B cell (primary cell): ENCODE results near the gene BTBD8. TPM values are rescaled to one million over a fixed set of nuclear protein-coding genes. Genes with fewer than 3 reads are reported as not detected.

Source experiments
- ATAC-seq: fragments of 200-7000 bp; cut with Tn5 transposase; one replicate; pipeline ENCODE4 v1.10.0; 2021; ENCODE audit warnings: low read depth, mild to moderate bottlenecking, moderate number of reproducible peaks, moderate library complexity
- CTCF ChIA-PET: fragments of 350-600 bp; sonication (Branson Sonifier 250); formaldehyde crosslinking; loops from one replicate; lab custom pipeline; 2021; ENCODE audit warnings: antibody characterized with exemption, inconsistent platforms; lab: Charles Lee
- POLR2A ChIA-PET: fragments of 350-600 bp; sonication (Branson Sonifier 250); formaldehyde crosslinking; loops from one replicate; lab custom pipeline; 2021; ENCODE audit warnings: antibody characterized with exemption; lab: Charles Lee
- DNase-seq: peaks from one replicate; pipeline ENCODE4 v3.0.0; 2013
- H2AFZ ChIP-seq: 2 replicates; pipeline ENCODE4 v1.6.1; 2012; ENCODE audit warnings: mild to moderate bottlenecking, low read depth, low read length; ENCODE audit not compliant: insufficient read depth, poor library complexity, severe bottlenecking
- H3K27ac ChIP-seq, 2 donors: 1 replicate in 1 of 2; 2 replicates in 1 of 2; pipeline ENCODE4 v1.5.1; 2012 to 2013; ENCODE audit warnings: low read length in 2 of 2, mild to moderate bottlenecking in 2 of 2, moderate library complexity in 1 of 2
- H3K27me3 ChIP-seq, 4 experiments: fragments of 200-600 bp in 1 of 4; sonication (generic) in 1 of 4; replicated peaks in 1 of 4; 1 replicate in 2 of 4; 2 replicates in 2 of 4; pipeline versions ENCODE4 v1.6.1 to v1.7.0; 2013 to 2016; ENCODE audit warnings: low read length in 3 of 4, mild to moderate bottlenecking in 2 of 4, mixed read lengths in 1 of 4, moderate library complexity in 1 of 4; ENCODE audit not compliant: insufficient read depth in 4 of 4, control insufficient read depth in 3 of 4; ENCODE audit errors: control extremely low read depth in 1 of 4
- H3K36me3 ChIP-seq, 2 experiments: replicated peaks in 1 of 2; 1 replicate in 1 of 2; 2 replicates in 1 of 2; pipeline versions ENCODE4 v1.6.1 to v1.7.1; 2013; ENCODE audit warnings: low read length in 1 of 2; ENCODE audit not compliant: insufficient read depth in 2 of 2, control insufficient read depth in 1 of 2; ENCODE audit errors: control extremely low read depth in 1 of 2, extremely low read depth in 1 of 2
- H3K4me1 ChIP-seq, 2 donors: fragments of 200-600 bp in 1 of 2; sonication (generic) in 1 of 2; 1 replicate in 1 of 2; 2 replicates in 1 of 2; pipeline versions ENCODE4 v1.5.1 to v1.6.1; 2013 to 2017; ENCODE audit warnings: low read length in 2 of 2; ENCODE audit not compliant: control insufficient read depth in 2 of 2, insufficient read depth in 2 of 2
- H3K4me2 ChIP-seq: replicated peaks from 2 replicates; pipeline ENCODE3; 2012; ENCODE audit warnings: mild to moderate bottlenecking, low read depth, low read length; ENCODE audit not compliant: poor library complexity, severe bottlenecking
- H3K4me3 ChIP-seq, 5 experiments: fragments of 200-600 bp in 1 of 5; sonication (generic) in 1 of 5; 1 replicate in 3 of 5; 2 replicates in 2 of 5; pipeline versions ENCODE4 v1.5.1 to v1.7.0; 2011 to 2016; ENCODE audit warnings: low read length in 4 of 5, mild to moderate bottlenecking in 4 of 5, low read depth in 2 of 5, control low read depth in 1 of 5, moderate library complexity in 1 of 5; ENCODE audit not compliant: insufficient read depth in 1 of 5; ENCODE audit errors: control extremely low read depth in 1 of 5, extremely low read depth in 1 of 5
- H3K79me2 ChIP-seq: fragments of 200-600 bp; sonication (generic); one replicate; pipeline ENCODE4 v1.6.0; 2016; ENCODE audit warnings: low read length; ENCODE audit not compliant: control insufficient read depth, insufficient read depth
- H3K9ac ChIP-seq: fragments of 200-600 bp; sonication (generic); 2 replicates; pipeline ENCODE4 v1.6.1; 2017; ENCODE audit warnings: mild to moderate bottlenecking, low read length, moderate library complexity
- H3K9me3 ChIP-seq, 3 donors: one replicate each; pipeline versions ENCODE4 v1.6.1 to v1.7.1; 2013; ENCODE audit warnings: low read length in 2 of 3; ENCODE audit not compliant: control insufficient read depth in 2 of 3, insufficient read depth in 1 of 3; ENCODE audit errors: control extremely low read depth in 1 of 3
- H4K20me1 ChIP-seq: 2 replicates; pipeline ENCODE4 v1.6.0; 2012; ENCODE audit warnings: mild to moderate bottlenecking, low read length; ENCODE audit not compliant: insufficient read depth, control insufficient read depth, poor library complexity, severe bottlenecking
- H3K27ac Mint-ChIP-seq: one replicate; pipeline ENCODE4 v1.8.0; 2021; ENCODE audit warnings: mixed read lengths
- H3K27me3 Mint-ChIP-seq: one replicate; pipeline ENCODE4 v1.8.0; 2021; ENCODE audit warnings: mixed read lengths
- H3K4me1 Mint-ChIP-seq: one replicate; pipeline ENCODE4 v1.8.0; 2021; ENCODE audit warnings: mixed read lengths
- H3K4me3 Mint-ChIP-seq: one replicate; pipeline ENCODE4 v1.8.0; 2021; ENCODE audit warnings: mixed read lengths
- H3K9me3 Mint-ChIP-seq: one replicate; pipeline ENCODE4 v1.8.0; 2022; ENCODE audit warnings: mixed read lengths; ENCODE audit not compliant: insufficient read depth
- EZH2 ChIP-seq: IDR thresholded peaks from 2 replicates; pipeline ENCODE4 v1.6.1; 2012; ENCODE audit warnings: borderline replicate concordance, low read depth, mild to moderate bottlenecking, moderate library complexity, low read length; ENCODE audit not compliant: insufficient read depth, poor library complexity, severe bottlenecking
- WGBS: methylation state at CpG from one replicate; pipeline ENCODE4 v1.1.5; 2013; ENCODE audit warnings: missing lambda C conversion rate; ENCODE audit not compliant: insufficient coverage; 5-methylcytosine and 5-hydroxymethylcytosine counted together
- intact Hi-C: fragments of 100-400 bp; cut with micrococcal nuclease; formaldehyde crosslinking; loops from one replicate; pipeline ENCODE4 v1.10.0; 2022
- polyA plus RNA-seq: library from polyadenylated mRNA; depleted of rRNA; stranded (reverse); fragments of >200 nt; gene quantifications from 2 replicates; pipeline ENCODE4 v1.2.3, GENCODE V29; 2012
- total RNA-seq, 2 donors: library from RNA; stranded (reverse); fragments of 120-200 nt in 1 of 2; gene quantifications; 1 replicate in 1 of 2; 2 replicates in 1 of 2; pipeline versions ENCODE4 v1.2.3 to v1.2.4, GENCODE V29; 2013 to 2022
- TF ChIP-seq, protein P1 (sequence below): fragments of 200-600 bp; IDR thresholded peaks from one replicate; pipeline ENCODE4 v1.8.0; 2022; ENCODE audit warnings: antibody characterized with exemption, mild to moderate bottlenecking

The BTBD8 gene
- total and polyA plus RNA-seq, 2 donors (not counting 1 experiment from before 2014, with no cell fraction given): 0.46 to 1.9 TPM

DNA sequence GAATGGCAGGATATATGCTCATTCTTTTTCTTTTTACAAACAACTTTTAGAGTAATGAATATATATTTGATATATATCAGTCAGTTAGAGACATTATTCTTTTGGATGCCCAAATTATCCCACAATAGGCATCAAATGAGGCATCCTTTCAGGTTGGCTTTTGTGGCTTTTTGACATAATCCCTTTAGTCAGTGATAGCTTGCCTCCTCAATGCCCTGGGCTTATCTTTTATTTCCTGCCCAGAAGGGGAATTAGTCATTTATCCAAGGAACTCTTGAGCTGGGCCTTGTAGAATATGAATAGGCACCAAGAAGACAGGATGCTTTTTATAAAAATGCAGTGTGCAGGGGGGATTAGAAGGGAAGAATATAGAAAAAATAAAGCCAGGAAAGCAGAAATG lies 28.2 kb upstream of the BTBD8 start:
- POLR2A ChIA-PET: no interaction called here
- ATAC-seq (no peak), DNase-seq (no peak)
- Mint-ChIP-seq H3K27me3 (peaks cover 15% of the 10 kb centered on the region), H3K9me3 (no peaks in the 10 kb centered on the region), H3K4me3 (no peak overlapping the region), H3K27ac (no peak overlapping the region), H3K4me1 (no peaks in the 10 kb centered on the region)
- H2AFZ ChIP-seq: no peak overlapping the region
- peaks cover 0 to 5% (median 2%) of the 10 kb centered on the region in 4 experiments for H3K27me3 ChIP-seq
- no peak overlapping the region for H3K27ac ChIP-seq
- no peaks in the 10 kb centered on the region for H3K4me1 ChIP-seq
- no peak overlapping the region for H3K4me3 ChIP-seq
- no peaks in the 10 kb centered on the region for H4K20me1 ChIP-seq
- no peaks in the 10 kb centered on the region for H3K36me3 ChIP-seq
- intact Hi-C loops: no loop called here
- CTCF ChIA-PET: no interaction called here
- H3K79me2 ChIP-seq: no peaks in the 10 kb centered on the region
- H3K9me3 ChIP-seq: no peaks in the 10 kb centered on the region
- no peak for TF ChIP-seq EZH2
- TF ChIP-seq, protein P1, sequence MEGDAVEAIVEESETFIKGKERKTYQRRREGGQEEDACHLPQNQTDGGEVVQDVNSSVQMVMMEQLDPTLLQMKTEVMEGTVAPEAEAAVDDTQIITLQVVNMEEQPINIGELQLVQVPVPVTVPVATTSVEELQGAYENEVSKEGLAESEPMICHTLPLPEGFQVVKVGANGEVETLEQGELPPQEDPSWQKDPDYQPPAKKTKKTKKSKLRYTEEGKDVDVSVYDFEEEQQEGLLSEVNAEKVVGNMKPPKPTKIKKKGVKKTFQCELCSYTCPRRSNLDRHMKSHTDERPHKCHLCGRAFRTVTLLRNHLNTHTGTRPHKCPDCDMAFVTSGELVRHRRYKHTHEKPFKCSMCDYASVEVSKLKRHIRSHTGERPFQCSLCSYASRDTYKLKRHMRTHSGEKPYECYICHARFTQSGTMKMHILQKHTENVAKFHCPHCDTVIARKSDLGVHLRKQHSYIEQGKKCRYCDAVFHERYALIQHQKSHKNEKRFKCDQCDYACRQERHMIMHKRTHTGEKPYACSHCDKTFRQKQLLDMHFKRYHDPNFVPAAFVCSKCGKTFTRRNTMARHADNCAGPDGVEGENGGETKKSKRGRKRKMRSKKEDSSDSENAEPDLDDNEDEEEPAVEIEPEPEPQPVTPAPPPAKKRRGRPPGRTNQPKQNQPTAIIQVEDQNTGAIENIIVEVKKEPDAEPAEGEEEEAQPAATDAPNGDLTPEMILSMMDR: no peak
- no peak overlapping the region for H3K4me2 ChIP-seq
- H3K9ac ChIP-seq: no peak overlapping the region

DNA sequence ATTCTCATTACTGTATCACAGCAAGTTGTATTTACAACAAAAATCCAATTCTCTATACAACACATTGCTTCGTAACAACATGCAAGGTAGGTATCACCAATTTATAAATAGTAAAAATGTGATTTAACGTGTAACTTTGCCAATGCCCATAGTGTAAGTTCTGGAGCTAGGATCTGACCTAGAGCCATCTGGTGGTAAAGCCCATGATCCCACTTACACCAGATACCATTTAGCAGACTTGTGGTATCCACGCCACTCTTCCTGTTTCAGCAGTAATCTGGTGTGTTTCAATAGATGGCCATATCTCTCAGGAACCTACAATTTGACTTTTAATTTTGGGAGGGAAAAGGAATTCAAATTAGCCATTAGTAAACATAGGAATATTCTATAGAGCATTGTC lies 15.1 kb upstream of the BTBD8 start:
- H3K36me3 ChIP-seq: no peaks in the 10 kb centered on the region
- no peak overlapping the region for H3K4me3 ChIP-seq
- H3K4me3 Mint-ChIP-seq: no peak overlapping the region
- ChIA-PET POLR2A (no interaction called here), CTCF (no interaction called here)
- TF ChIP-seq EZH2: no peak
- TF ChIP-seq, protein P1: no peak
- H3K4me2 ChIP-seq: no peak overlapping the region
- no peaks in the 10 kb centered on the region for H4K20me1 ChIP-seq
- H2AFZ ChIP-seq: no peak overlapping the region
- intact Hi-C loops: no loop called here
- no peak overlapping the region for H3K27ac ChIP-seq
- DNase-seq (no peak), ATAC-seq (no peak)
- H3K27me3 ChIP-seq: peaks cover 0 to 4% (median 0%) of the 10 kb centered on the region in 4 experiments
- no peaks in the 10 kb centered on the region for H3K4me1 Mint-ChIP-seq
- no peak overlapping the region for H3K9ac ChIP-seq
- peaks cover 5% of the 10 kb centered on the region for H3K27me3 Mint-ChIP-seq
- no peaks in the 10 kb centered on the region for H3K9me3 Mint-ChIP-seq
- H3K79me2 ChIP-seq: no peaks in the 10 kb centered on the region
- H3K9me3 ChIP-seq: no peaks in the 10 kb centered on the region
- H3K4me1 ChIP-seq: no peaks in the 10 kb centered on the region
- WGBS: no CpG with 5 or more reads among the region's 3 CpGs
- no peak overlapping the region for H3K27ac Mint-ChIP-seq
